SU-DHL-6 (cell line): ENCODE results near the gene MMP23B.

Experiments used
- CTCF ChIP-seq: fragments of 200-600 bp; sonication (generic); IDR thresholded peaks from one replicate; pipeline ENCODE4 v1.5.1; 2017; ENCODE audit warnings: antibody characterized with exemption, mild to moderate bottlenecking, low read length, moderate library complexity; ENCODE audit not compliant: insufficient read depth, poor library complexity, severe bottlenecking
- EZH2phosphoT487 ChIP-seq: fragments of 200-600 bp; sonication (generic), shearing (Covaris generic); conservative IDR thresholded peaks from 2 replicates; pipeline ENCODE4 v1.6.1; 2018; ENCODE audit warnings: mild to moderate bottlenecking, antibody characterized with exemption, low read length, moderate library complexity, mixed read lengths

DNA sequence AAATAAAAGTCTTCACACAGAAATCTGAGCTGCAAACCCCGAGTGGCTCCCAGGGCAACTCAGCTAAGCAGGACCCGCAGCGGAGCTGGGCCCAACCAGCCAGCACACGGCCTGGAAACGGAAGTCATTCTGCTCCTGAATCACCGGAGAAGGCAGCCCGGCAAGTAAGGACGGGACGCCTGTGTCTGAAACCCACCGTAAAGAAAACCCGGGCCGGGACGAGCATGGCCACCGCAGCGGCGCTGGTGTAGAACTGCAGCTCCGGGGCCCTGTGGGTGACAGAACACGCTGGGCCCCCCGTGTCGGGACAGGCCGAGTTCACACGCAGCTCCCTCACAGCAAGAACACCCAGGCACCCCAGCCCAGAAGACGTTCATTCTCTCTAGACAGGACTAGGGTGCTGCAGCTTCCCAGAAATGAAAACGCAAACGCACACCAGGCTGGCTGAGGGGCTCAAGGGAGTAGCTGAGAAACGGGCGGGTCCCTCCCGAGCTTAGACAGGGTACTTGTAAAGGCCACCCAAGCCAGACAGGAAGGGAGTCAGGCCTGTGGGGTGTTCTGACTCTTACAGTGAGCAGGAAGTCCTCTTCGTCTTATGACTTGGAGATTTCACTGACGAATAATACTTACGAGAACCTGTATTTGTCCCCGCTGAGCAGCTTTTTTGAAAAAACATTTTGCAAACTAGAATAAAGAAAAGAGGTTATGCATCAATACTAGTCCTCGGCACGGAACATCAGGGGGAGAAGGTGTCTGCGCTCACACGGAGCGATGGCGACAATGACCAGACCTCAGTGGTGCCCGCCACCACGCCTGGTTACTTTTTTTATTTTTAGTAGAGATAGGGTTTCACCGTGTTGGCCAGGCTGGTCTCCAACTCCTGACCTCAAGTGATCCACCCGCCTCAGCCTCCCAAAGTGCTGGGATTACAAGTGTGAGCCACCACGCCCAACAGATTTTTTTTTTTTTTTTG, 37.8 kb downstream of the MMP23B start:
- TF ChIP-seq CTCF: no peak
- no peak for TF ChIP-seq EZH2phosphoT487
